GM12801 (cell line): Measurements from ENCODE around the gene HCAR3.
"Not testable (repeated sequence)": the region's sequence is repeated elsewhere in the genome, so short reads cannot be mapped to it uniquely, and the experiment has no call there.

Experiments used
- CTCF ChIP-seq: IDR thresholded peaks from one replicate; pipeline ENCODE4 v1.5.1; 2011; ENCODE audit warnings: control low read depth; ENCODE audit not compliant: insufficient read length; ENCODE audit errors: extremely low read depth

Gene HCAR3

GRCh38 chr12:122716658-122717057, at the start of gene HCAR3:
Gene HCAR3, minus strand, starts transcription at chr12:122716811. Its CDS starts 74 bp downstream, at chr12:122716737.
- TF ChIP-seq CTCF: not testable (repeated sequence)

GRCh38 chr12:122757568-122757967, 41.0 kb upstream of the HCAR3 start:
- TF ChIP-seq CTCF: no peak

- TF ChIP-seq CTCF: no peak
Observed at GRCh38 chr12:122754790-122755189, 38.2 kb upstream of the HCAR3 start.

- TF ChIP-seq CTCF: no peak
Observed at GRCh38 chr12:122753319-122753650, 36.7 kb upstream of the HCAR3 start.

- no peak for TF ChIP-seq CTCF
Observed at GRCh38 chr12:122752464-122753318, 36.1 kb upstream of the HCAR3 start, which contains the start of gene DENR. Gene DENR, plus strand, starts transcription at chr12:122752824. Its CDS starts 878 bp downstream, at chr12:122753702.

GRCh38 chr12:122749569-122750332, 33.1 kb upstream of the HCAR3 start:
- no peak for TF ChIP-seq CTCF
